Endothelial cell of umbilical vein (primary cell): ENCODE measurements around the gene SFXN3. TPM values are rescaled to one million over a fixed set of nuclear protein-coding genes. Genes with fewer than 3 reads are reported as not detected.

Experiments used
- BruUV-seq: library from RNA; stranded (reverse); fragments of 400-500 nt; replicated peaks from 2 replicates; lab custom pipeline; 2021; lab: Mats Ljungman, UMichigan
- CTCF ChIA-PET: fragments of 300-600, 350-600 bp; sonication (Branson Sonifier 250); formaldehyde crosslinking; loops from one replicate; lab custom pipeline; 2021; ENCODE audit warnings: antibody characterized with exemption, inconsistent platforms; lab: Charles Lee
- POLR2A ChIA-PET: fragments of 300-600, 350-600 bp; sonication (Branson Sonifier 250); formaldehyde crosslinking; loops from one replicate; lab custom pipeline; 2021; ENCODE audit warnings: antibody characterized with exemption, inconsistent platforms; lab: Charles Lee
- DNase-seq: peaks from one replicate; pipeline ENCODE4 v3.0.0-alpha.2; 2011; ENCODE audit warnings: low read depth, low spot score
- FAIRE-seq: peaks from 2 replicates; lab custom pipeline; 2011; peaks lifted over from hg19 to GRCh38; lab: Jason Lieb, UNC
- H2AFZ ChIP-seq: 2 replicates; pipeline ENCODE4 v1.6.0; 2012; ENCODE audit warnings: low read depth, low read length, control low read depth, inconsistent platforms
- H3K27ac ChIP-seq: 2 replicates; pipeline ENCODE4 v1.5.1; 2011; ENCODE audit warnings: low read depth, mild to moderate bottlenecking, control low read depth, low read length, moderate library complexity; ENCODE audit not compliant: insufficient read depth
- H3K27me3 ChIP-seq, 2 experiments: 2 replicates each; pipeline versions ENCODE4 v1.6.0 to v1.6.1; 2011; ENCODE audit warnings: low read length in 2 of 2, mixed read lengths in 1 of 2; ENCODE audit not compliant: control insufficient read depth in 2 of 2, insufficient read depth in 2 of 2
- H3K36me3 ChIP-seq, 2 experiments: 2 replicates in 1 of 2; 3 replicates in 1 of 2; pipeline ENCODE4 v1.5.1; 2011; ENCODE audit warnings: low read length in 2 of 2, mild to moderate bottlenecking in 1 of 2, moderate library complexity in 1 of 2; ENCODE audit not compliant: control insufficient read depth in 2 of 2, insufficient read depth in 2 of 2; ENCODE audit errors: extremely low read depth in 1 of 2
- H3K4me1 ChIP-seq: 3 replicates; pipeline ENCODE4 v1.5.1; 2011; ENCODE audit warnings: mild to moderate bottlenecking, low read length; ENCODE audit not compliant: control insufficient read depth, insufficient read depth; ENCODE audit errors: extremely low read depth
- H3K4me2 ChIP-seq: 2 replicates; pipeline ENCODE4 v1.6.1; 2011; ENCODE audit warnings: low read length, control low read depth, mixed read lengths; ENCODE audit not compliant: insufficient read depth
- H3K4me3 ChIP-seq, 3 experiments: fragments of 200-600 bp in 1 of 3; sonication (generic), shearing (Covaris generic) in 1 of 3; replicated peaks in 1 of 3; 2 replicates each; pipeline ENCODE4 v1.5.1; 2011 to 2016; ENCODE audit warnings: control low read depth in 3 of 3, low read length in 3 of 3, mild to moderate bottlenecking in 2 of 3, inconsistent platforms in 1 of 3, low read depth in 1 of 3, moderate library complexity in 1 of 3; ENCODE audit not compliant: insufficient read depth in 1 of 3
- H3K79me2 ChIP-seq: 2 replicates; pipeline ENCODE4 v1.6.0; 2012; ENCODE audit warnings: low read length, inconsistent platforms; ENCODE audit not compliant: control insufficient read depth, insufficient read depth
- H3K9ac ChIP-seq: replicated peaks from 2 replicates; pipeline ENCODE3; 2011; ENCODE audit warnings: low read length, control low read depth; ENCODE audit not compliant: insufficient read depth; ENCODE audit errors: extremely low read depth
- H3K9me1 ChIP-seq: replicated peaks from 3 replicates; pipeline ENCODE4 v1.6.0; 2011; ENCODE audit warnings: mild to moderate bottlenecking, low read length; ENCODE audit not compliant: control insufficient read depth, insufficient read depth; ENCODE audit errors: extremely low read depth
- H3K9me3 ChIP-seq: replicated peaks from 2 replicates; pipeline ENCODE4 v1.5.1; 2012; ENCODE audit warnings: low read length, inconsistent platforms; ENCODE audit not compliant: control insufficient read depth, insufficient read depth
- H4K20me1 ChIP-seq: replicated peaks from 2 replicates; pipeline ENCODE3; 2011; ENCODE audit warnings: mild to moderate bottlenecking, low read length; ENCODE audit not compliant: control insufficient read depth, insufficient read depth; ENCODE audit errors: extremely low read depth
- CTCF ChIP-seq, 2 donors: IDR thresholded peaks; 1 replicate in 1 of 2; 2 replicates in 1 of 2; pipeline ENCODE4 v1.5.1; 2011; ENCODE audit warnings: low read length in 2 of 2, mild to moderate bottlenecking in 2 of 2, moderate library complexity in 2 of 2, control low read depth in 1 of 2, inconsistent platforms in 1 of 2, low read depth in 1 of 2; ENCODE audit not compliant: insufficient read depth in 1 of 2; ENCODE audit errors: extremely low read depth in 1 of 2
- EZH2 ChIP-seq: IDR thresholded peaks from 2 replicates; pipeline ENCODE4 v1.6.1; 2012; ENCODE audit warnings: borderline replicate concordance, low read depth, mild to moderate bottlenecking, moderate library complexity, low read length, inconsistent platforms; ENCODE audit not compliant: severe bottlenecking
- FOS ChIP-seq: IDR thresholded peaks from 2 replicates; pipeline ENCODE4 v1.6.1; 2011; ENCODE audit warnings: mild to moderate bottlenecking, low read length, moderate library complexity, borderline replicate concordance; ENCODE audit not compliant: insufficient read depth
- GATA2 ChIP-seq: IDR thresholded peaks from 2 replicates; pipeline ENCODE4 v1.7.0; 2011; ENCODE audit warnings: low read depth, mild to moderate bottlenecking, moderate library complexity, mixed read lengths, low read length; ENCODE audit not compliant: insufficient read length, insufficient read depth
- JUN ChIP-seq: IDR thresholded peaks from 2 replicates; pipeline ENCODE4 v1.6.1; 2011; ENCODE audit warnings: borderline replicate concordance, low read depth; ENCODE audit not compliant: insufficient read length, insufficient read depth
- MAX ChIP-seq: IDR thresholded peaks from 2 replicates; pipeline ENCODE4 v1.6.1; 2011; ENCODE audit not compliant: insufficient read depth, insufficient read length
- MYC ChIP-seq: IDR thresholded peaks from one replicate; pipeline ENCODE4 v1.6.1; 2011; ENCODE audit warnings: mild to moderate bottlenecking, low read depth, low read length
- POLR2A ChIP-seq: IDR thresholded peaks from 2 replicates; pipeline ENCODE4 v1.6.1; 2012; ENCODE audit warnings: low read depth, mild to moderate bottlenecking, control low read depth, low read length
- POLR2AphosphoS5 ChIP-seq: IDR thresholded peaks from 2 replicates; pipeline ENCODE4 v1.6.1; 2012; ENCODE audit warnings: low read depth, mild to moderate bottlenecking, control low read depth, low read length, moderate library complexity; ENCODE audit not compliant: insufficient read depth
- dilution Hi-C: fragments of 300-500 bp; cut with MboI; formaldehyde crosslinking; loops from one replicate; pipeline ENCODE4 v1.15.0; 2019; ENCODE audit warnings: low sequenced_read_pairs; ENCODE audit not compliant: extremely low pct_ligation_motif_present
- intact Hi-C: fragments of 100-400 bp; cut with micrococcal nuclease; formaldehyde crosslinking; loops from one replicate; pipeline ENCODE4 v1.10.0; 2022
- polyA plus RNA-seq, 4 experiments: library from polyadenylated mRNA; depleted of rRNA in 3 of 4; stranded (reverse) in 3 of 4; unstranded in 1 of 4; fragments of >200 nt; gene quantifications; 2 replicates each; pipeline versions ENCODE4 v1.2.1 to v1.2.3, GENCODE V29; 2011 to 2012; ENCODE audit warnings: missing spikeins in 1 of 4
- total RNA-seq: library from RNA; stranded (reverse); gene quantifications from 2 replicates; pipeline ENCODE4 v1.2.3, GENCODE V29; 2021

SFXN3 gene
- total and polyA plus RNA-seq, 2 donors (not counting 3 experiments of a cell fraction or from before 2014, with no cell fraction given): 83.1 to 117 TPM

GRCh38 chr10:101002456-101002855 lies 28.6 kb upstream of the SFXN3 start:
- peak overlapping the region; percentile 40 for H3K27ac ChIP-seq
- DNase-seq (no peak), FAIRE-seq (no peak)
- no peaks in the 10 kb centered on the region for H3K9me1 ChIP-seq
- ChIA-PET POLR2A (no interaction called here), CTCF (interaction anchor here (1.6 to 2.9 kb wide), 2 partner anchors 9 to 64 kb away, joined by 3 to 18 read pairs; no protein-coding TSS in a partner anchor)
- no peak overlapping the region for H3K9ac ChIP-seq
- no peak for TF ChIP-seq EZH2
- no peak for TF ChIP-seq JUN
- TF ChIP-seq POLR2AphosphoS5: no peak
- no peak for TF ChIP-seq GATA2
- TF ChIP-seq MAX: no peak
- dilution Hi-C loops (no loop called here), intact Hi-C loops (no loop called here)
- no peak overlapping the region for H3K4me2 ChIP-seq
- H3K27me3 ChIP-seq: no peaks in the 10 kb centered on the region
- H3K9me3 ChIP-seq: no peaks in the 10 kb centered on the region
- peaks cover 28% of the 10 kb centered on the region for H3K4me1 ChIP-seq
- no TSS peak for BruUV-seq
- H2AFZ ChIP-seq: no peak overlapping the region
- peaks cover 34% of the 10 kb centered on the region for H3K79me2 ChIP-seq
- no peaks in the 10 kb centered on the region for H4K20me1 ChIP-seq
- no peak overlapping the region for H3K4me3 ChIP-seq
- H3K36me3 ChIP-seq: peaks cover 15 to 33% of the 10 kb centered on the region in 2 experiments

DNA sequence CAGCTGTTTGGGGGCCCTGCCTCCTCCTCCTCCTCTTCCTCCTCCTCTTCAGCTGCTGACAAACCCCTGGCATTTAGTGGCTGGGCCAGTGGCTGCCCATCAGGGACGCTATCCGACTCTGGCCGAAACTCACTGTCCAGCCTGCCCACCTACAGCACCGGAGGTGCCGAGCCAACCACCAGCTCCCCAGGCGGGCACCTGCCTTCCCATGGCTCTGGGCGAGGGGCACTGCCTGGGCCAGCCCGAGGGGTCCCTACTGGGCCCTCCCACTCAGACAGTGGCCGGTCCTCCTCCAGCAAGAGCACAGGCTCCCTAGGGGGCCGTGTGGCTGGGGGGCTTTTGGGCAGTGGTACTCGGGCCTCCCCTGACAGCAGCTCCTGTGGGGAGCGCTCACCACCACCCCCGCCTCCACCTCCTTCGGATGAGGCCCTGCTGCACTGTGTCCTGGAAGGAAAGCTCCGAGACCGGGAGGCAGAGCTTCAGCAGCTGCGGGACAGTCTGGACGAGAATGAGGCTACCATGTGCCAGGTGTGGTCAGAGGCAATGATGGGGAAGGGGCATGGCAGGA lies 27.3 kb upstream of the SFXN3 start:
- H3K27ac ChIP-seq: no peak overlapping the region
- no peak overlapping the region for H3K9ac ChIP-seq
- no peaks in the 10 kb centered on the region for H3K27me3 ChIP-seq
- peaks cover 18% of the 10 kb centered on the region for H3K4me1 ChIP-seq
- H3K4me3 ChIP-seq: no peak overlapping the region
- no peak overlapping the region for H2AFZ ChIP-seq
- no TSS peak for BruUV-seq
- H3K9me1 ChIP-seq: no peaks in the 10 kb centered on the region
- intact Hi-C loops (no loop called here), dilution Hi-C loops (no loop called here)
- FAIRE-seq (no peak), DNase-seq (no peak)
- H3K79me2 ChIP-seq: peaks cover 34% of the 10 kb centered on the region
- no peak for TF ChIP-seq FOS
- TF ChIP-seq JUN: no peak
- TF ChIP-seq CTCF (IDR thresholded peaks at IDR 0.05; ENCODE audit: extremely low read depth in 1 of 2, insufficient read depth in 1 of 2, low read depth in 1 of 2, low read length in 2 of 2): no peak
- TF ChIP-seq GATA2: no peak
- no peak for TF ChIP-seq EZH2
- no peak for TF ChIP-seq POLR2A
- TF ChIP-seq MAX: no peak
- TF ChIP-seq POLR2AphosphoS5: no peak
- no peak for TF ChIP-seq MYC
- ChIA-PET POLR2A (no interaction called here), CTCF (interaction anchor here (0.9 to 8.8 kb wide), 5 partner anchors 8 to 15 kb away, joined by 3 to 92 read pairs (median 4); no protein-coding TSS in a partner anchor)
- peaks cover 15 to 33% of the 10 kb centered on the region in 2 experiments for H3K36me3 ChIP-seq
- no peak overlapping the region for H3K4me2 ChIP-seq
- H3K9me3 ChIP-seq: no peaks in the 10 kb centered on the region
- H4K20me1 ChIP-seq: no peaks in the 10 kb centered on the region
